Loucy (cell line): ENCODE results near the gene MAD1L1.
"Not testable (repeated sequence)": the region's sequence is repeated elsewhere in the genome, so short reads cannot be mapped to it uniquely, and the experiment has no call there.

Source experiments
- H2AFZ ChIP-seq: fragments of 200-600 bp; sonication (generic); 2 replicates; pipeline ENCODE4 v1.6.0; 2016; ENCODE audit warnings: antibody characterized with exemption, mild to moderate bottlenecking, low read length, moderate library complexity
- H3F3A ChIP-seq: fragments of 200-600 bp; 2 replicates; pipeline ENCODE4 v1.6.0; 2016; ENCODE audit warnings: antibody characterized with exemption, low read depth, mild to moderate bottlenecking
- H3K27me3 ChIP-seq: fragments of 200-600 bp; sonication (generic); 2 replicates; pipeline ENCODE4 v1.6.1; 2014; ENCODE audit warnings: low read length, mild to moderate bottlenecking; ENCODE audit not compliant: insufficient read depth, poor library complexity, severe bottlenecking
- H3K36me3 ChIP-seq: fragments of 200-600 bp; sonication (generic); 2 replicates; pipeline ENCODE4 v1.6.1; 2016; ENCODE audit warnings: low read length; ENCODE audit not compliant: insufficient read depth
- H3K4me1 ChIP-seq: fragments of 200-600 bp; sonication (generic); 2 replicates; pipeline ENCODE4 v1.5.1; 2014; ENCODE audit warnings: low read length, mild to moderate bottlenecking; ENCODE audit not compliant: insufficient read depth, poor library complexity, severe bottlenecking
- H3K4me2 ChIP-seq: fragments of 200-600 bp; sonication (generic); 2 replicates; pipeline ENCODE4 v1.6.0; 2014; ENCODE audit warnings: antibody characterized with exemption, low read length, low read depth, mild to moderate bottlenecking; ENCODE audit not compliant: poor library complexity, severe bottlenecking
- H3K4me3 ChIP-seq: fragments of 200-600 bp; sonication (generic); 2 replicates; pipeline ENCODE4 v1.5.1; 2014; ENCODE audit warnings: low read length, mild to moderate bottlenecking, mixed read lengths; ENCODE audit not compliant: poor library complexity, severe bottlenecking
- H3K79me2 ChIP-seq: fragments of 200-600 bp; sonication (generic); 2 replicates; pipeline ENCODE4 v1.6.1; 2014; ENCODE audit warnings: low read length; ENCODE audit not compliant: insufficient read depth
- H3K9ac ChIP-seq: fragments of 200-600 bp; sonication (generic); 2 replicates; pipeline ENCODE4 v1.6.0; 2014; ENCODE audit warnings: mild to moderate bottlenecking, low read depth, low read length, moderate library complexity; ENCODE audit not compliant: poor library complexity, severe bottlenecking
- H3K9me2 ChIP-seq: fragments of 200-600 bp; sonication (generic); replicated peaks from 2 replicates; pipeline ENCODE4 v1.6.1; 2016; ENCODE audit warnings: low read depth, low read length, mixed read lengths
- H3K9me3 ChIP-seq: fragments of 200-600 bp; sonication (generic); 2 replicates; pipeline ENCODE4 v1.6.1; 2014; ENCODE audit warnings: mild to moderate bottlenecking, antibody characterized with exemption, low read length, low read depth; ENCODE audit not compliant: insufficient read depth
- H4K20me1 ChIP-seq: fragments of 200-600 bp; sonication (generic); 2 replicates; pipeline ENCODE4 v1.6.0; 2014; ENCODE audit warnings: antibody characterized with exemption, low read length, mild to moderate bottlenecking; ENCODE audit not compliant: insufficient read depth, poor library complexity, severe bottlenecking
- EZH2phosphoT487 ChIP-seq: fragments of 200-600 bp; IDR thresholded peaks from 2 replicates; pipeline ENCODE4 v1.6.1; 2018; ENCODE audit warnings: antibody characterized with exemption, mild to moderate bottlenecking, moderate library complexity, borderline replicate concordance
- TF ChIP-seq, protein P1 (sequence below): fragments of 200-600 bp; sonication (generic); conservative IDR thresholded peaks from 2 replicates; pipeline ENCODE4 v1.5.1; 2014; ENCODE audit warnings: mild to moderate bottlenecking, antibody characterized with exemption, low read length

Gene MAD1L1

DNA sequence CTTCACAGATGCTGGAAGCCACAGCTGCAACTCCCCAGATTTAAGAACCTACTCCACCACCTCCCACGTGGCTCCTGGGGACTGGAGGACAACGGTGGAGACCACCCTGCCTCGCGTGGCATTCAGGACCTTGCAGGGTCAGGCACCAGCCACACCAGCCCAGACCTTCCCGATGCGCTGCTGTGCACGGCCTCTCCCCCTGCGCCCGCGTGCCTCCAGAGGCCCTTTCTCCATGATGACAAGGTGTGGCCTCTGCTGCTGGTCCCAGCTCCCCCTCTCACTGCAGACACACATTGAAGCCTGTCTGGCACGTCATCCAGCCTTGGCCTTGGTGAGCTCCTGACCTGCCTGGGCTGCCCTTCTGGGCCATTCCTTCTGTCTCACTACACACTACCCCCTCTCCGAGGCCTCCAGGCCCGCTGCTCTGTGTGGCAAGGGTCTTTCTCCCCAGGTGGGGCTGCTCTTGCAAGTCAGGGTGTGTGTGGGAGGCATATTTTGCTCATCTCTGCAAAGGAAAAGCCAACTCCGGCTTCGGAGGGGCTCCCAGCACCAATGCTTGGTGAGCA, 254.8 kb downstream of the MAD1L1 start:
- H3K9me2 ChIP-seq = no peaks in the 10 kb centered on the region
- H3K79me2 ChIP-seq = no peaks in the 10 kb centered on the region
- no peak overlapping the region for H3K4me2 ChIP-seq
- H3K36me3 ChIP-seq = peaks cover 24% of the 10 kb centered on the region; the same call in 1 of the 2 replicates
- H3K9me3 ChIP-seq = no peaks in the 10 kb centered on the region
- H4K20me1 ChIP-seq = no peaks in the 10 kb centered on the region
- no peak overlapping the region for H2AFZ ChIP-seq
- no peak overlapping the region for H3K4me3 ChIP-seq
- H3F3A ChIP-seq = no peaks in the 10 kb centered on the region
- H3K9ac ChIP-seq = no peak overlapping the region
- H3K4me1 ChIP-seq = peaks cover 3% of the 10 kb centered on the region
- H3K27me3 ChIP-seq = no peaks in the 10 kb centered on the region
- TF ChIP-seq, protein P1, sequence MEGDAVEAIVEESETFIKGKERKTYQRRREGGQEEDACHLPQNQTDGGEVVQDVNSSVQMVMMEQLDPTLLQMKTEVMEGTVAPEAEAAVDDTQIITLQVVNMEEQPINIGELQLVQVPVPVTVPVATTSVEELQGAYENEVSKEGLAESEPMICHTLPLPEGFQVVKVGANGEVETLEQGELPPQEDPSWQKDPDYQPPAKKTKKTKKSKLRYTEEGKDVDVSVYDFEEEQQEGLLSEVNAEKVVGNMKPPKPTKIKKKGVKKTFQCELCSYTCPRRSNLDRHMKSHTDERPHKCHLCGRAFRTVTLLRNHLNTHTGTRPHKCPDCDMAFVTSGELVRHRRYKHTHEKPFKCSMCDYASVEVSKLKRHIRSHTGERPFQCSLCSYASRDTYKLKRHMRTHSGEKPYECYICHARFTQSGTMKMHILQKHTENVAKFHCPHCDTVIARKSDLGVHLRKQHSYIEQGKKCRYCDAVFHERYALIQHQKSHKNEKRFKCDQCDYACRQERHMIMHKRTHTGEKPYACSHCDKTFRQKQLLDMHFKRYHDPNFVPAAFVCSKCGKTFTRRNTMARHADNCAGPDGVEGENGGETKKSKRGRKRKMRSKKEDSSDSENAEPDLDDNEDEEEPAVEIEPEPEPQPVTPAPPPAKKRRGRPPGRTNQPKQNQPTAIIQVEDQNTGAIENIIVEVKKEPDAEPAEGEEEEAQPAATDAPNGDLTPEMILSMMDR = no peak
- no peak for TF ChIP-seq EZH2phosphoT487

DNA sequence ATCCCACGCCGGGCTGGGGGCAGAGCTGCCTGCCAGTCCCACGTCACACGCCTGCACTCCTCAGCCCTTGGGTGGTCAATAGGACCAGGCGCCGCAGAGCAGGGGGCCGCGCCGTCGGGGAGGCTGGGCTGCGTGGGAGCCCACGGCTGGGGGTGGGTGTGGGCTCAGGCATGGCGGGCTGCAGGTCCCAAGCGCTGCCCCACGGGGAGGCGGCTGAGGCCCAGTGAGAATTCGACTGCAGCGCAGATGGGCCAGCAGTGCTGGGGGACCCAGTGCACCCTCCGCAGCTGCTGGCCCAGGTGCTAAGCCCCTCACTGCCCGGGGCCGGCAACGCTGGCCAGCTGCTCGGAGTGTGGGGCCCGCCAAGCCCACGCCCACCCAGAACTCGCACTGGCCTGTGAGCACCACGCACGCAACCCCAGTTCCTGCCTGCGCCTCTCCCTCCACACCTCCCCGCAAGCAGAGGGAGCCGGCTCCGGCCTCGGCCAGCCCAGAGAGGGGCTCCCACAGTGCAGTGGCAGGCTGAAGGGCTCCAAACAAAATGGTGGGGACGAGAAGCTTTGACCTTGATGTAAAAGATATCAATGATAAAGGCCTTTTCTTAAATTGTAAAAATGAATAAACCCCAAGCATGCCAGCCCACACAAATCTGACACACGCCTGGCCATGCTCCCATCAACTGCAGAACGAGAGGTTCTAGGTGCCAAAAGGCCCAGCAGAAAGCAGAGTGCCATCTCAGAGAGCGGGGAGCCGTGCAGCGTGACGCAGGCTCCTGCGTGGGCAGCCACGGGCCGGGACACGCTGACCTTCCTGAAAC, 255.5 kb downstream of the MAD1L1 start:
- Histone ChIP-seq H3K4me3 (no peak overlapping the region), H3K79me2 (no peaks in the 10 kb centered on the region), H3K36me3 (peaks cover 24% of the 10 kb centered on the region; the same call in 1 of the 2 replicates), H3K4me2 (no peak overlapping the region), H2AFZ (no peak overlapping the region), H3K27me3 (no peaks in the 10 kb centered on the region), H3K9me2 (no peaks in the 10 kb centered on the region), H3K4me1 (peaks cover 3% of the 10 kb centered on the region), H3K9ac (no peak overlapping the region), H3F3A (no peaks in the 10 kb centered on the region), H4K20me1 (no peaks in the 10 kb centered on the region), H3K9me3 (no peaks in the 10 kb centered on the region)
- no peak for TF ChIP-seq EZH2phosphoT487
- TF ChIP-seq, protein P1 = no peak

- peaks cover 24% of the 10 kb centered on the region; the same call in 1 of the 2 replicates for H3K36me3 ChIP-seq
- not testable (repeated sequence) for H3K9me2 ChIP-seq, H2AFZ ChIP-seq, H3K9me3 ChIP-seq, H3K4me2 ChIP-seq, H4K20me1 ChIP-seq, H3K79me2 ChIP-seq, H3K9ac ChIP-seq, H3K27me3 ChIP-seq, H3F3A ChIP-seq, H3K4me3 ChIP-seq, H3K4me1 ChIP-seq
These were observed 256.2 kb downstream of the MAD1L1 start for GRCh38 chr7:1976521-1976920.
